ENCODE measurements around the gene MTHFD1L. TPM values are rescaled to one million over a fixed set of nuclear protein-coding genes. Genes with fewer than 3 reads are reported as not detected.
"Not testable (repeated sequence)": the region's sequence is repeated elsewhere in the genome, so short reads cannot be mapped to it uniquely, and the experiment has no call there.

Gene MTHFD1L
- total and polyA plus RNA-seq, 2 of the 8 experiments (the other 6 are each of a cell fraction or from before 2014, with no cell fraction given), result 29.2 to 105 TPM

GRCh38 chr6:151123641-151124040 lies 258.1 kb downstream of the MTHFD1L start:
- CTCF ChIA-PET (ENCODE audit: partially characterized antibody); H2BK20ac ChIP-seq (ENCODE audit: low read length); H2BK12ac ChIP-seq (ENCODE audit: low read depth, low read length); H3K4ac ChIP-seq (replicated peaks; ENCODE audit: insufficient read length, low read depth, low read length); H4K5ac ChIP-seq (ENCODE audit: insufficient read length, low read depth, low read length); H3K27me3 ChIP-seq (replicated peaks in 1 of 4; ENCODE audit: control insufficient read depth in 3 of 4, extremely low read depth in 1 of 4, insufficient read depth in 3 of 4, low read length in 3 of 4); H3K14ac ChIP-seq (ENCODE audit: insufficient read length); H3K23me2 ChIP-seq (ENCODE audit: low read depth, low read length); H3K79me2 ChIP-seq (ENCODE audit: control insufficient read depth in 1 of 2, insufficient read depth in 2 of 2, low read length in 2 of 2); H3K27ac ChIP-seq (ENCODE audit: low read depth, low read length); H3K18ac ChIP-seq (ENCODE audit: extremely low read depth, low read length); H4K8ac ChIP-seq (ENCODE audit: extremely low read depth, insufficient read depth, low read length); H2BK5ac ChIP-seq (ENCODE audit: low read depth, low read length); H3K9me3 ChIP-seq (ENCODE audit: insufficient read depth in 2 of 2, low read depth in 1 of 2, low read length in 1 of 2); H3K56ac ChIP-seq (replicated peaks; ENCODE audit: insufficient read length, low read depth, low read length); H4K91ac ChIP-seq (replicated peaks; ENCODE audit: insufficient read length, low read length); FAIRE-seq; DNase-seq (ENCODE audit: low read depth in 1 of 2, low spot score in 2 of 2); POLR2A ChIA-PET (ENCODE audit: partially characterized antibody); H4K20me1 ChIP-seq (replicated peaks in 1 of 2; ENCODE audit: control insufficient read depth in 1 of 2, insufficient read depth in 2 of 2, low read length in 2 of 2); H2BK120ac ChIP-seq (replicated peaks; ENCODE audit: low read depth, low read length); H3K4me2 ChIP-seq (ENCODE audit: insufficient read depth in 1 of 2, low read depth in 2 of 2, low read length in 2 of 2); H3K4me3 ChIP-seq (ENCODE audit: extremely low read depth in 1 of 4, insufficient read depth in 2 of 4, low read depth in 3 of 4, low read length in 4 of 4); H3K23ac ChIP-seq (ENCODE audit: insufficient read length); H2AFZ ChIP-seq (ENCODE audit: low read length); H3K9ac ChIP-seq (replicated peaks in 1 of 4; ENCODE audit: extremely low read depth in 1 of 4, low read depth in 3 of 4, low read length in 3 of 4); H3K36me3 ChIP-seq (ENCODE audit: control insufficient read depth in 2 of 4, insufficient read depth in 4 of 4, low read length in 3 of 4); H2BK15ac ChIP-seq (ENCODE audit: low read length); H3K79me1 ChIP-seq (ENCODE audit: low read depth, low read length); H3K4me1 ChIP-seq (replicated peaks in 1 of 4; ENCODE audit: control insufficient read depth in 3 of 4, insufficient read depth in 4 of 4, low read length in 3 of 4); H2AK5ac ChIP-seq (ENCODE audit: low read depth, low read length): not testable (repeated sequence)
- WGBS, 2 experiments (ENCODE audit: extremely low coverage in 1 of 2, insufficient coverage in 1 of 2, insufficient read length in 1 of 2, insufficient replicate concordance in 2 of 2, low coverage in 1 of 2, low lambda C conversion rate in 2 of 2, missing lambda C conversion rate in 1 of 2), result 88% methylated on average over 8 of the region's 8 CpGs; no CpG with 5 or more reads in 1 of the 2 experiments

- H3K18ac ChIP-seq (ENCODE audit: extremely low read depth, low read length); H2BK15ac ChIP-seq (ENCODE audit: low read length); H3K23me2 ChIP-seq (ENCODE audit: low read depth, low read length); H3K4me1 ChIP-seq (replicated peaks in 1 of 4; ENCODE audit: control insufficient read depth in 3 of 4, insufficient read depth in 4 of 4, low read length in 3 of 4); H3K56ac ChIP-seq (replicated peaks; ENCODE audit: insufficient read length, low read depth, low read length); H2BK120ac ChIP-seq (replicated peaks; ENCODE audit: low read depth, low read length); H2BK5ac ChIP-seq (ENCODE audit: low read depth, low read length); H4K91ac ChIP-seq (replicated peaks; ENCODE audit: insufficient read length, low read length); H2BK12ac ChIP-seq (ENCODE audit: low read depth, low read length); H3K4me2 ChIP-seq (ENCODE audit: insufficient read depth in 1 of 2, low read depth in 2 of 2, low read length in 2 of 2); H3K23ac ChIP-seq (ENCODE audit: insufficient read length); H3K27ac ChIP-seq (ENCODE audit: low read depth, low read length); POLR2A ChIA-PET (ENCODE audit: partially characterized antibody); H4K8ac ChIP-seq (ENCODE audit: extremely low read depth, insufficient read depth, low read length); H3K79me1 ChIP-seq (ENCODE audit: low read depth, low read length); FAIRE-seq; H3K4me3 ChIP-seq (ENCODE audit: extremely low read depth in 1 of 4, insufficient read depth in 2 of 4, low read depth in 3 of 4, low read length in 4 of 4); H3K9me3 ChIP-seq (ENCODE audit: insufficient read depth in 2 of 2, low read depth in 1 of 2, low read length in 1 of 2); H2AK5ac ChIP-seq (ENCODE audit: low read depth, low read length); H2AFZ ChIP-seq (ENCODE audit: low read length); H3K27me3 ChIP-seq (replicated peaks in 1 of 4; ENCODE audit: control insufficient read depth in 3 of 4, extremely low read depth in 1 of 4, insufficient read depth in 3 of 4, low read length in 3 of 4); H3K14ac ChIP-seq (ENCODE audit: insufficient read length); H3K36me3 ChIP-seq (ENCODE audit: control insufficient read depth in 2 of 4, insufficient read depth in 4 of 4, low read length in 3 of 4); DNase-seq (ENCODE audit: low read depth in 1 of 2, low spot score in 2 of 2); CTCF ChIA-PET (ENCODE audit: partially characterized antibody); H3K9ac ChIP-seq (replicated peaks in 1 of 4; ENCODE audit: extremely low read depth in 1 of 4, low read depth in 3 of 4, low read length in 3 of 4); H4K20me1 ChIP-seq (replicated peaks in 1 of 2; ENCODE audit: control insufficient read depth in 1 of 2, insufficient read depth in 2 of 2, low read length in 2 of 2); H2BK20ac ChIP-seq (ENCODE audit: low read length); H3K79me2 ChIP-seq (ENCODE audit: control insufficient read depth in 1 of 2, insufficient read depth in 2 of 2, low read length in 2 of 2); H4K5ac ChIP-seq (ENCODE audit: insufficient read length, low read depth, low read length); H3K4ac ChIP-seq (replicated peaks; ENCODE audit: insufficient read length, low read depth, low read length): not testable (repeated sequence)
- 87% methylated on average over 2 of the region's 2 CpGs; no CpG with 5 or more reads in 1 of the 2 experiments for WGBS, 2 experiments (ENCODE audit: extremely low coverage in 1 of 2, insufficient coverage in 1 of 2, insufficient read length in 1 of 2, insufficient replicate concordance in 2 of 2, low coverage in 1 of 2, low lambda C conversion rate in 2 of 2, missing lambda C conversion rate in 1 of 2)
Measured at GRCh38 chr6:151125242-151125641, 259.7 kb downstream of the MTHFD1L start.

Data from H1 (cell line).